SK-N-SH treated with all-trans-retinoic acid at 6 μM for 48 hours (cell line): Measurements from ENCODE around the gene SERP2.

Source experiments
- ATAC-seq: fragments of 200-7000 bp; cut with Tn5 transposase; 3 replicates; pipeline ENCODE4 v1.9.1; 2020; ENCODE audit warnings: mild to moderate bottlenecking, moderate library complexity
- ARNTL ChIP-seq: fragments of 450-650 bp; formaldehyde crosslinking; IDR thresholded peaks from 2 replicates; pipeline ENCODE4 v1.5.0; 2020; ENCODE audit warnings: low read depth, mild to moderate bottlenecking, moderate library complexity, borderline replicate concordance
- CSRNP3 ChIP-seq: fragments of 250-450 bp; sonication (Bioruptor Pico); IDR thresholded peaks from 2 replicates; pipeline ENCODE4 v1.5.1; 2021; ENCODE audit warnings: mild to moderate bottlenecking, moderate library complexity
- ESRRG ChIP-seq: fragments of 250-450 bp; sonication (Bioruptor Pico); IDR thresholded peaks from 2 replicates; pipeline ENCODE4 v1.6.1; 2021; ENCODE audit warnings: mild to moderate bottlenecking
- ISL1 ChIP-seq: fragments of 250-450 bp; sonication (Bioruptor Pico); IDR thresholded peaks from 2 replicates; pipeline ENCODE4 v2.1.2; 2022; ENCODE audit warnings: mild to moderate bottlenecking, moderate library complexity
- OSR1 ChIP-seq: fragments of 250-450 bp; sonication (Bioruptor Pico); IDR thresholded peaks from 2 replicates; pipeline ENCODE4 v1.8.0; 2022; ENCODE audit warnings: moderate library complexity, mild to moderate bottlenecking, inconsistent platforms
- PPARA ChIP-seq: fragments of 250-450 bp; sonication (Bioruptor Pico); IDR thresholded peaks from 2 replicates; pipeline ENCODE4 v1.5.0; 2020; ENCODE audit warnings: mild to moderate bottlenecking, borderline replicate concordance
- SNAI2 ChIP-seq: fragments of 250-450 bp; sonication (Bioruptor Pico); IDR thresholded peaks from 2 replicates; pipeline ENCODE4 v1.5.0; 2020; ENCODE audit warnings: mild to moderate bottlenecking, moderate library complexity
- TOX ChIP-seq: fragments of 250-450 bp; sonication (Bioruptor Pico); IDR thresholded peaks from 2 replicates; pipeline ENCODE4 v1.8.0; 2021; ENCODE audit warnings: mild to moderate bottlenecking, moderate library complexity, borderline replicate concordance
- TSHZ2 ChIP-seq: fragments of 250-450 bp; sonication (Bioruptor Pico); IDR thresholded peaks from 2 replicates; pipeline ENCODE4 v1.5.0; 2020; ENCODE audit warnings: mild to moderate bottlenecking, moderate library complexity
- ZFP3 ChIP-seq: fragments of 250-450 bp; sonication (Bioruptor Pico); IDR thresholded peaks from 2 replicates; pipeline ENCODE4 v1.5.0; 2020; ENCODE audit warnings: mild to moderate bottlenecking, moderate library complexity
- ZFP30 ChIP-seq: fragments of 450-650 bp; formaldehyde crosslinking; IDR thresholded peaks from 2 replicates; pipeline ENCODE4 v1.5.0; 2022; ENCODE audit warnings: mild to moderate bottlenecking, moderate library complexity
- ZNF565 ChIP-seq: fragments of 450-650 bp; formaldehyde crosslinking; conservative IDR thresholded peaks from 2 replicates; pipeline ENCODE4 v1.5.0; 2020; ENCODE audit warnings: low read depth, mild to moderate bottlenecking, moderate library complexity
- ZNF70 ChIP-seq: fragments of 450-650 bp; formaldehyde crosslinking; IDR thresholded peaks from 2 replicates; pipeline ENCODE4 v1.5.0; 2020; ENCODE audit warnings: mild to moderate bottlenecking, moderate library complexity
- ZNF8 ChIP-seq: fragments of 450-650 bp; formaldehyde crosslinking; IDR thresholded peaks from 2 replicates; pipeline ENCODE4 v1.5.0; 2020; ENCODE audit warnings: mild to moderate bottlenecking, moderate library complexity
- TF ChIP-seq, protein P1 (sequence below): fragments of 250-450 bp; sonication (Bioruptor Pico); IDR thresholded peaks from 2 replicates; pipeline ENCODE4 v1.5.1; 2020; ENCODE audit warnings: low read depth, mild to moderate bottlenecking, moderate library complexity
- TF ChIP-seq, protein P2 (sequence below): fragments of 250-450 bp; sonication (Bioruptor Pico); IDR thresholded peaks from 2 replicates; pipeline ENCODE4 v1.8.0; 2021; ENCODE audit warnings: low read depth, mild to moderate bottlenecking, moderate library complexity, borderline replicate concordance
- TF ChIP-seq, protein P3 (sequence below): fragments of 250-450 bp; sonication (Bioruptor Pico); IDR thresholded peaks from 2 replicates; pipeline ENCODE4 v1.8.0; 2020; ENCODE audit warnings: mild to moderate bottlenecking, moderate library complexity, borderline replicate concordance

Gene SERP2

DNA sequence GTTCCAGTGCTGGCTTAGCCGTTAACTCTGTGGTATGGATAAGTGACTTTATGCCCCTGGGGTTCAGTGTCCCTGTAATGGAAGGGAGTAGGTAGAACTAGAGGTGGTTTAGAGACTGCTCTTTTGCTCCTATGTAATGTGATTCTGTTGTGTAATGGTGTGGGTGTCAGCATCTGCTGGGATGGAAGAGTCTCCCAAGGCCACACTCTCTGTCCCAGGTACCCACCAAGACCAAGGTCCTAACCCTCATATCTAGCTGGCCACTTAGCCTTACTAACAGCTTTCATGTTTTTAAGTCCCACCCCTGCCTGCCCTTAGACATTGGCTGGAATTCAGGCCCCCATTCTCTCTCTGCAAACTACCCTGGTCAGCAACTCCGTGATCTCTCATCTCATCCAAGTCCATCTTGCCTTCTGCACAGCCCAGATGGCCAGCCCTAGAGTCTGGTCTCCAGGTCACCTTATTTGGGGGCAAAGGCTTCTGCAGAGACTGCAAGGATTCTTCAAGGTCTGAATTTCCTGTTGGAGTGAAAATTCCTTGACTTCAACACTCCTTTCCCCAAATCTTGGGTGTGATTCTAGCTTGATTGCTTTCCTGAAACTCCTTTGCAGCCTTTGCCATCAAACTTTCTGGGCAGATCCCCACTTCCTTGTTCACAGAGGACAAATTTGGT, 48.4 kb downstream of the SERP2 start (continued):
- TF ChIP-seq, protein P1, sequence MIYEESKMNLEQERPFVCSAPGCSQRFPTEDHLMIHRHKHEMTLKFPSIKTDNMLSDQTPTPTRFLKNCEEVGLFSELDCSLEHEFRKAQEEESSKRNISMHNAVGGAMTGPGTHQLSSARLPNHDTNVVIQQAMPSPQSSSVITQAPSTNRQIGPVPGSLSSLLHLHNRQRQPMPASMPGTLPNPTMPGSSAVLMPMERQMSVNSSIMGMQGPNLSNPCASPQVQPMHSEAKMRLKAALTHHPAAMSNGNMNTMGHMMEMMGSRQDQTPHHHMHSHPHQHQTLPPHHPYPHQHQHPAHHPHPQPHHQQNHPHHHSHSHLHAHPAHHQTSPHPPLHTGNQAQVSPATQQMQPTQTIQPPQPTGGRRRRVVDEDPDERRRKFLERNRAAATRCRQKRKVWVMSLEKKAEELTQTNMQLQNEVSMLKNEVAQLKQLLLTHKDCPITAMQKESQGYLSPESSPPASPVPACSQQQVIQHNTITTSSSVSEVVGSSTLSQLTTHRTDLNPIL (CRISPR knock-in tag), result no peak
- TF ChIP-seq CSRNP3 (CRISPR knock-in tag) (no peak), PPARA (CRISPR knock-in tag) (no peak), ARNTL (CRISPR knock-in tag) (no peak), ISL1 (CRISPR knock-in tag) (no peak)
- TF ChIP-seq, protein P2, sequence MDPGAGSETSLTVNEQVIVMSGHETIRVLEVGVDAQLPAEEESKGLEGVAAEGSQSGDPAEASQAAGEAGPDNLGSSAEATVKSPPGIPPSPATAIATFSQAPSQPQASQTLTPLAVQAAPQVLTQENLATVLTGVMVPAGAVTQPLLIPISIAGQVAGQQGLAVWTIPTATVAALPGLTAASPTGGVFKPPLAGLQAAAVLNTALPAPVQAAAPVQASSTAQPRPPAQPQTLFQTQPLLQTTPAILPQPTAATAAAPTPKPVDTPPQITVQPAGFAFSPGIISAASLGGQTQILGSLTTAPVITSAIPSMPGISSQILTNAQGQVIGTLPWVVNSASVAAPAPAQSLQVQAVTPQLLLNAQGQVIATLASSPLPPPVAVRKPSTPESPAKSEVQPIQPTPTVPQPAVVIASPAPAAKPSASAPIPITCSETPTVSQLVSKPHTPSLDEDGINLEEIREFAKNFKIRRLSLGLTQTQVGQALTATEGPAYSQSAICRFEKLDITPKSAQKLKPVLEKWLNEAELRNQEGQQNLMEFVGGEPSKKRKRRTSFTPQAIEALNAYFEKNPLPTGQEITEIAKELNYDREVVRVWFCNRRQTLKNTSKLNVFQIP (CRISPR knock-in tag), result no peak

- no peak; the same call in 2 of the 3 replicates for ATAC-seq
- TF ChIP-seq ZFP30 (CRISPR knock-in tag), result no peak
- TF ChIP-seq ZFP3 (CRISPR knock-in tag), result no peak
- TF ChIP-seq, protein P3, sequence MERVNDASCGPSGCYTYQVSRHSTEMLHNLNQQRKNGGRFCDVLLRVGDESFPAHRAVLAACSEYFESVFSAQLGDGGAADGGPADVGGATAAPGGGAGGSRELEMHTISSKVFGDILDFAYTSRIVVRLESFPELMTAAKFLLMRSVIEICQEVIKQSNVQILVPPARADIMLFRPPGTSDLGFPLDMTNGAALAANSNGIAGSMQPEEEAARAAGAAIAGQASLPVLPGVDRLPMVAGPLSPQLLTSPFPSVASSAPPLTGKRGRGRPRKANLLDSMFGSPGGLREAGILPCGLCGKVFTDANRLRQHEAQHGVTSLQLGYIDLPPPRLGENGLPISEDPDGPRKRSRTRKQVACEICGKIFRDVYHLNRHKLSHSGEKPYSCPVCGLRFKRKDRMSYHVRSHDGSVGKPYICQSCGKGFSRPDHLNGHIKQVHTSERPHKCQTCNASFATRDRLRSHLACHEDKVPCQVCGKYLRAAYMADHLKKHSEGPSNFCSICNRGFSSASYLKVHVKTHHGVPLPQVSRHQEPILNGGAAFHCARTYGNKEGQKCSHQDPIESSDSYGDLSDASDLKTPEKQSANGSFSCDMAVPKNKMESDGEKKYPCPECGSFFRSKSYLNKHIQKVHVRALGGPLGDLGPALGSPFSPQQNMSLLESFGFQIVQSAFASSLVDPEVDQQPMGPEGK (CRISPR knock-in tag), result no peak
- TF ChIP-seq TOX (CRISPR knock-in tag), result no peak
- TF ChIP-seq PPARA (CRISPR knock-in tag), result no peak
- TF ChIP-seq SNAI2, result no peak
- TF ChIP-seq ZNF565 (CRISPR knock-in tag), result no peak
Observed at GRCh38 chr13:44422755-44423643, 49.4 kb downstream of the SERP2 start.

DNA sequence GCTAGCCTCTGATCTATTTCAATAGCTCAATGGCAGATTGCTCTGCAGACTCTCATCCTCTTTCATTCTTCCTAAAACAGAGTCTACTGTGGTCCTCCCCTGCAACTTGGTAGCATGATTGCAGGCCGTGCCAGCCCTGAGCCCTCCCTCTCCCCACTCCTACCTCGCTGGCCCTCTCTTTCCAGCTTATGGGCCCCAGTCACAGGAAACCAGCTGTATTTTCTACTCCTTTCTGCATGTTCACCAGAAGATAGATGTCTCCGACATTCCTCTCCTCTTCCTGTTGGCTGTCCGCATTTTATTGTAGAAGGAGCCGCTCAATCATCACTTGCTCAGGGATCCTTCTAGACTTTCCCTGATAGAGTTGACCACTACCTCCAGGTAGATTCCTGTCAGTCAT, 50.2 kb downstream of the SERP2 start:
- TF ChIP-seq ESRRG (CRISPR knock-in tag) (no peak), ZFP30 (CRISPR knock-in tag) (no peak), ZNF70 (no peak), TSHZ2 (CRISPR knock-in tag) (no peak), ZFP3 (CRISPR knock-in tag) (no peak), CSRNP3 (CRISPR knock-in tag) (no peak), ZNF8 (no peak), TOX (CRISPR knock-in tag) (no peak), ARNTL (CRISPR knock-in tag) (no peak), OSR1 (CRISPR knock-in tag) (no peak)
- TF ChIP-seq, protein P1 (CRISPR knock-in tag), result no peak
- no peak for ATAC-seq
